CD14-positive monocyte (primary cell): ENCODE data around the gene ITPKA. TPM values are rescaled to one million over a fixed set of nuclear protein-coding genes. Genes with fewer than 3 reads are reported as not detected.

ENCODE experiments used
- DNase-seq, 3 donors: peaks; one replicate each; pipeline ENCODE4 v3.0.0-alpha.2; 2011 to 2022
- H2AFZ ChIP-seq: 2 replicates; pipeline ENCODE4 v1.6.0; 2012; ENCODE audit warnings: mild to moderate bottlenecking, low read depth, low read length, inconsistent platforms; ENCODE audit not compliant: insufficient read depth, poor library complexity, severe bottlenecking
- H3K27ac ChIP-seq, 2 donors: 1 replicate in 1 of 2; 2 replicates in 1 of 2; pipeline ENCODE4 v1.5.1; 2012 to 2013; ENCODE audit warnings: low read length in 2 of 2, control low read depth in 1 of 2, inconsistent platforms in 1 of 2, low read depth in 1 of 2, mild to moderate bottlenecking in 1 of 2
- H3K27me3 ChIP-seq, 2 donors: one replicate each; pipeline versions ENCODE4 v1.6.0 to v1.6.1; 2011 to 2013; ENCODE audit warnings: low read length in 2 of 2; ENCODE audit not compliant: control insufficient read depth in 2 of 2, insufficient read depth in 2 of 2
- H3K36me3 ChIP-seq, 2 donors: replicated peaks in 1 of 2; 1 replicate in 1 of 2; 2 replicates in 1 of 2; pipeline versions ENCODE4 v1.5.1 to v1.6.1; 2012 to 2013; ENCODE audit warnings: low read length in 2 of 2, control low read depth in 1 of 2, inconsistent platforms in 1 of 2, mild to moderate bottlenecking in 1 of 2; ENCODE audit not compliant: insufficient read depth in 2 of 2, control insufficient read depth in 1 of 2
- H3K4me1 ChIP-seq, 2 donors: 1 replicate in 1 of 2; 2 replicates in 1 of 2; pipeline versions ENCODE4 v1.5.1 to v1.6.1; 2012 to 2013; ENCODE audit warnings: low read length in 2 of 2, control low read depth in 1 of 2, inconsistent platforms in 1 of 2, mild to moderate bottlenecking in 1 of 2, moderate library complexity in 1 of 2; ENCODE audit not compliant: insufficient read depth in 2 of 2, control insufficient read depth in 1 of 2
- H3K4me2 ChIP-seq: replicated peaks from 2 replicates; pipeline ENCODE3; 2012; ENCODE audit warnings: low read length, moderate library complexity, mild to moderate bottlenecking; ENCODE audit not compliant: poor library complexity, severe bottlenecking; ENCODE audit errors: extremely low read depth
- H3K4me3 ChIP-seq, 3 experiments: fragments of 200-600 bp in 1 of 3; sonication (generic) in 1 of 3; replicated peaks in 1 of 3; 1 replicate in 2 of 3; 2 replicates in 1 of 3; pipeline ENCODE4 v1.5.1; 2011 to 2013; ENCODE audit warnings: low read length in 3 of 3, mild to moderate bottlenecking in 3 of 3, control low read depth in 2 of 3, low read depth in 2 of 3, inconsistent platforms in 1 of 3, moderate library complexity in 1 of 3
- H3K79me2 ChIP-seq: 2 replicates; pipeline ENCODE4 v1.6.0; 2012; ENCODE audit warnings: mild to moderate bottlenecking, control low read depth, inconsistent platforms, low read length, moderate library complexity; ENCODE audit not compliant: insufficient read depth
- H3K9ac ChIP-seq: 2 replicates; pipeline ENCODE4 v1.6.0; 2017; ENCODE audit warnings: low read length, mild to moderate bottlenecking; ENCODE audit not compliant: insufficient read depth, poor library complexity, severe bottlenecking
- H3K9me3 ChIP-seq, 2 donors: replicated peaks in 1 of 2; 1 replicate in 1 of 2; 2 replicates in 1 of 2; pipeline versions ENCODE4 v1.5.1 to v1.6.1; 2012 to 2013; ENCODE audit warnings: low read length in 2 of 2, control low read depth in 1 of 2; ENCODE audit not compliant: control insufficient read depth in 1 of 2, insufficient read depth in 1 of 2
- H4K20me1 ChIP-seq: 2 replicates; pipeline ENCODE4 v1.6.0; 2012; ENCODE audit warnings: mild to moderate bottlenecking, low read length, control low read depth, moderate library complexity; ENCODE audit not compliant: insufficient read depth
- H3K27ac Mint-ChIP-seq, 7 donors: one replicate each; pipeline ENCODE4 v1.8.0; 2020; ENCODE audit warnings: mild to moderate bottlenecking in 7 of 7, mixed read lengths in 7 of 7, moderate library complexity in 6 of 7, inconsistent platforms in 2 of 7
- H3K27me3 Mint-ChIP-seq, 3 donors: one replicate each; pipeline ENCODE4 v1.8.0; 2021 to 2022; ENCODE audit warnings: low read depth in 3 of 3, mild to moderate bottlenecking in 3 of 3, mixed read lengths in 3 of 3, moderate library complexity in 3 of 3, inconsistent platforms in 1 of 3
- H3K36me3 Mint-ChIP-seq, 2 donors: one replicate each; pipeline ENCODE4 v1.8.0; 2020; ENCODE audit warnings: mixed read lengths in 2 of 2, inconsistent platforms in 1 of 2, mild to moderate bottlenecking in 1 of 2
- H3K4me1 Mint-ChIP-seq: one replicate; pipeline ENCODE4 v1.8.0; 2020; ENCODE audit warnings: mild to moderate bottlenecking, mixed read lengths
- H3K4me3 Mint-ChIP-seq, 2 donors: one replicate each; pipeline ENCODE4 v1.8.0; 2020; ENCODE audit warnings: mild to moderate bottlenecking in 2 of 2, mixed read lengths in 2 of 2, moderate library complexity in 1 of 2
- H3K9me3 Mint-ChIP-seq, 7 donors: one replicate each; pipeline ENCODE4 v1.8.0; 2020 to 2022; ENCODE audit warnings: mixed read lengths in 7 of 7, mild to moderate bottlenecking in 6 of 7, moderate library complexity in 6 of 7, inconsistent platforms in 2 of 7
- CTCF ChIP-seq: fragments of 200-600 bp; IDR thresholded peaks from one replicate; pipeline ENCODE4 v1.8.0; 2022; ENCODE audit warnings: antibody characterized with exemption, mild to moderate bottlenecking
- WGBS: methylation state at CpG from one replicate; pipeline ENCODE4 v1.1.5; 2013; ENCODE audit warnings: missing lambda C conversion rate; ENCODE audit not compliant: insufficient coverage; 5-methylcytosine and 5-hydroxymethylcytosine counted together
- intact Hi-C, 2 donors: fragments of 100-400 bp; cut with micrococcal nuclease; formaldehyde crosslinking; loops; one replicate each; pipeline versions ENCODE4 v1.15.0 to v1.15.1; 2023
- polyA plus RNA-seq, 3 donors: library from polyadenylated mRNA; depleted of rRNA in 1 of 3; unstranded in 2 of 3; stranded (reverse) in 1 of 3; fragments of 300-500 nt in 2 of 3; fragments of >200 nt in 1 of 3; fragmentation: Illumina TruSeq in 2 of 3; gene quantifications; 1 replicate in 2 of 3; 2 replicates in 1 of 3; pipeline ENCODE4 v1.2.3, GENCODE V29; 2012 to 2021

Gene ITPKA
- polyA plus RNA-seq, 3 donors: 0.31 TPM; not detected in 2

GRCh38 chr15:41491889-41492288 is 1.8 kb upstream of the ITPKA start:
- Histone ChIP-seq H3K4me3 (no peak overlapping the region), H3K9me3 (no peaks in the 10 kb centered on the region), H3K4me2 (no peak overlapping the region), H3K27me3 (peaks cover 42 to 62% of the 10 kb centered on the region in 2 donors), H3K79me2 (no peaks in the 10 kb centered on the region), H2AFZ (no peak overlapping the region), H3K9ac (no peak overlapping the region), H3K36me3 (no peaks in the 10 kb centered on the region), H3K4me1 (peaks cover 31 to 34% of the 10 kb centered on the region in 2 donors), H4K20me1 (no peaks in the 10 kb centered on the region), H3K27ac (no peak overlapping the region)
- WGBS: 93% methylated on average over 2 of the region's 4 CpGs
- H3K27me3 Mint-ChIP-seq: peaks cover 44 to 69% (median 60%) of the 10 kb centered on the region in 3 donors
- H3K4me3 Mint-ChIP-seq: peak overlapping the region in 1 of 2 donors; percentile 79
- H3K36me3 Mint-ChIP-seq: peaks cover 2 to 7% of the 10 kb centered on the region in 2 donors
- intact Hi-C loops: no loop called here
- no peak overlapping the region for H3K27ac Mint-ChIP-seq
- peaks cover 0 to 22% (median 4%) of the 10 kb centered on the region in 7 donors for H3K9me3 Mint-ChIP-seq
- no peak for DNase-seq
- TF ChIP-seq CTCF: no peak
- peaks cover 20% of the 10 kb centered on the region for H3K4me1 Mint-ChIP-seq

GRCh38 chr15:41492597-41493204 is 973 bp upstream of the ITPKA start:
- no peaks in the 10 kb centered on the region for H4K20me1 ChIP-seq
- H3K4me2 ChIP-seq: peak overlapping the region; percentile 98
- H3K36me3 Mint-ChIP-seq: peaks cover 4 to 7% of the 10 kb centered on the region in 2 donors
- no peaks in the 10 kb centered on the region for H3K9me3 ChIP-seq
- no peak overlapping the region for H3K27ac Mint-ChIP-seq
- peak overlapping the region; percentile 86 to 92 for H3K4me3 Mint-ChIP-seq
- peaks cover 45 to 70% of the 10 kb centered on the region in 2 donors for H3K27me3 ChIP-seq
- peak overlapping the region; percentile 92 for H2AFZ ChIP-seq
- H3K36me3 ChIP-seq: no peaks in the 10 kb centered on the region
- peak overlapping the region; percentile 64 for H3K9ac ChIP-seq
- peaks cover 31 to 34% of the 10 kb centered on the region in 2 donors for H3K4me1 ChIP-seq
- no peaks in the 10 kb centered on the region for H3K79me2 ChIP-seq
- no peak for TF ChIP-seq CTCF
- 0% methylated on average over 8 of the region's 15 CpGs for WGBS
- peaks cover 20% of the 10 kb centered on the region for H3K4me1 Mint-ChIP-seq
- peaks cover 49 to 77% (median 68%) of the 10 kb centered on the region in 3 donors for H3K27me3 Mint-ChIP-seq
- no peak for DNase-seq
- intact Hi-C loops: no loop called here
- no peak overlapping the region for H3K27ac ChIP-seq
- peaks cover 0 to 22% (median 4%) of the 10 kb centered on the region in 7 donors for H3K9me3 Mint-ChIP-seq
- peak overlapping the region; percentile 41 to 90 (median 47) for H3K4me3 ChIP-seq
